Fibroblast of villous mesenchyme (primary cell): Measurements from ENCODE around the gene DUS3L. TPM values are rescaled to one million over a fixed set of nuclear protein-coding genes. Genes with fewer than 3 reads are reported as not detected.

ENCODE experiments used
- DNase-seq: peaks from one replicate; pipeline ENCODE4 v3.0.0-alpha.2; 2010; ENCODE audit warnings: low read depth
- H3K4me3 ChIP-seq: 2 replicates; pipeline ENCODE4 v1.5.1; 2011; ENCODE audit warnings: low read depth, mild to moderate bottlenecking, low read length
- CTCF ChIP-seq: IDR thresholded peaks from 2 replicates; pipeline ENCODE4 v1.5.1; 2012; ENCODE audit warnings: low read depth, mild to moderate bottlenecking, low read length; ENCODE audit not compliant: insufficient read depth
- total RNA-seq: library from RNA; depleted of rRNA; stranded (reverse); fragments of >200 nt; gene quantifications from 2 replicates; pipeline ENCODE4 v1.2.3, GENCODE V29; 2012

The DUS3L gene
- total RNA-seq, 1 donor: 19.9 TPM

GRCh38 chr19:5738423-5738822, 52.5 kb downstream of the DUS3L start:
- no peak for TF ChIP-seq CTCF
- DNase-seq: peak; percentile 50
- H3K4me3 ChIP-seq: no peak overlapping the region

Other genes with a start within 250 kb of the DUS3L start
- not detected in 2 replicates for gene TINCR, start 223.2 kb downstream of the DUS3L start, total RNA-seq
- 30.6 and 39.7 TPM in 2 replicates for gene SAFB2, start 168.4 kb downstream of the DUS3L start, total RNA-seq
- gene SAFB, start 168.1 kb downstream of the DUS3L start, total RNA-seq: 37.4 and 40.6 TPM in 2 replicates
- gene MICOS13, start 110.6 kb downstream of the DUS3L start, total RNA-seq: 21.2 and 31.9 TPM in 2 replicates
- 6.5 and 9.0 TPM in 2 replicates for gene HSD11B1L, start 110.1 kb downstream of the DUS3L start, total RNA-seq
- gene RPL36, start 100.9 kb downstream of the DUS3L start, total RNA-seq: 257 and 261 TPM in 2 replicates
- 65.2 and 116 TPM in 2 replicates for gene LONP1, start 71.0 kb downstream of the DUS3L start, total RNA-seq
- not detected in 2 replicates for gene CATSPERD, start 70.5 kb downstream of the DUS3L start, total RNA-seq
- under 0.01 and 0.32 TPM in 2 replicates for gene PRR22, start 6.4 kb downstream of the DUS3L start, total RNA-seq
- 0.32 TPM in 1 of 2 replicates, not detected in the other for gene NRTN, start 13.9 kb upstream of the DUS3L start, total RNA-seq
- not detected in 2 replicates for gene FUT6, start 48.5 kb upstream of the DUS3L start, total RNA-seq
- gene FUT3, start 60.3 kb upstream of the DUS3L start, total RNA-seq: under 0.01 TPM in 1 of 2 replicates, not detected in the other
- gene FUT5, start 79.4 kb upstream of the DUS3L start, total RNA-seq: not detected in 2 replicates
- gene NDUFA11, start 112.6 kb upstream of the DUS3L start, total RNA-seq: 257 and 321 TPM in 2 replicates
- 5.2 and 6.8 TPM in 2 replicates for gene VMAC, start 113.7 kb upstream of the DUS3L start, total RNA-seq
- gene CAPS, start 123.1 kb upstream of the DUS3L start, total RNA-seq: 1.7 and 3.9 TPM in 2 replicates
- 45.8 and 47.4 TPM in 2 replicates for gene RANBP3, start 187.0 kb upstream of the DUS3L start, total RNA-seq